IMR-90 (cell line): ENCODE measurements around the gene PABPC1L2B. TPM values are rescaled to one million over a fixed set of nuclear protein-coding genes. Genes with fewer than 3 reads are reported as not detected.

Experiments used
- ATAC-seq: fragments of 200-7000 bp; cut with Tn5 transposase; 2 replicates; pipeline ENCODE4 v1.9.1; 2020; ENCODE audit warnings: low read depth, mild to moderate bottlenecking, moderate library complexity
- BruUV-seq: library from RNA; stranded (reverse); fragments of 400-500 nt; replicated peaks from 2 replicates; lab custom pipeline; 2021; lab: Mats Ljungman, UMichigan
- CTCF ChIA-PET: fragments of 300-600 bp; formaldehyde crosslinking; extraction: SDS; loops from one replicate; lab custom pipeline; 2021; ENCODE audit warnings: antibody characterized with exemption; lab: Yijun Ruan, JAX
- POLR2A ChIA-PET: fragments of 300-600 bp; sonication (Branson Sonifier 250); formaldehyde crosslinking; loops from one replicate; lab custom pipeline; 2022; ENCODE audit warnings: antibody characterized with exemption; ENCODE audit not compliant: unreplicated experiment; lab: Charles Lee
- DNase-seq: peaks from one replicate; pipeline ENCODE4 v3.0.0; 2013
- H2AFZ ChIP-seq: replicated peaks from 2 replicates; pipeline ENCODE3; 2013; ENCODE audit warnings: low read length, mild to moderate bottlenecking; ENCODE audit not compliant: poor library complexity
- H2AK5ac ChIP-seq: 2 replicates; pipeline ENCODE4 v1.6.1; 2013; ENCODE audit warnings: low read depth, low read length, inconsistent platforms
- H2AK9ac ChIP-seq: replicated peaks from 2 replicates; pipeline ENCODE3; 2013; ENCODE audit warnings: mild to moderate bottlenecking, low read depth, low read length, moderate library complexity; ENCODE audit not compliant: poor library complexity
- H2BK120ac ChIP-seq: 2 replicates; pipeline ENCODE4 v1.6.1; 2013; ENCODE audit warnings: low read depth, low read length, inconsistent platforms
- H2BK15ac ChIP-seq: 3 replicates; pipeline ENCODE4 v1.6.1; 2013; ENCODE audit warnings: low read depth, low read length, inconsistent platforms
- H2BK20ac ChIP-seq: 2 replicates; pipeline ENCODE4 v1.6.1; 2013; ENCODE audit warnings: low read depth, mild to moderate bottlenecking, inconsistent platforms, low read length, moderate library complexity
- H2BK5ac ChIP-seq: 2 replicates; pipeline ENCODE4 v1.6.1; 2013; ENCODE audit warnings: mild to moderate bottlenecking, low read depth, low read length, inconsistent platforms; ENCODE audit not compliant: poor library complexity, severe bottlenecking
- H3K14ac ChIP-seq: replicated peaks from 2 replicates; pipeline ENCODE4 v1.6.1; 2013; ENCODE audit warnings: low read depth, low read length, inconsistent platforms
- H3K18ac ChIP-seq: 2 replicates; pipeline ENCODE4 v1.6.1; 2013; ENCODE audit warnings: low read depth, low read length, control low read depth
- H3K23ac ChIP-seq: 2 replicates; pipeline ENCODE4 v1.6.1; 2013; ENCODE audit warnings: low read depth, low read length, inconsistent platforms
- H3K27ac ChIP-seq: 2 replicates; pipeline ENCODE4 v1.5.1; 2013; ENCODE audit warnings: mild to moderate bottlenecking, control low read depth, low read length; ENCODE audit not compliant: insufficient read depth
- H3K27me3 ChIP-seq: 2 replicates; pipeline ENCODE4 v1.6.1; 2013; ENCODE audit warnings: low read length; ENCODE audit not compliant: control insufficient read depth, insufficient read depth
- H3K36me3 ChIP-seq: 2 replicates; pipeline ENCODE4 v1.6.1; 2013; ENCODE audit warnings: low read length, mixed read lengths; ENCODE audit not compliant: control insufficient read depth, insufficient read depth
- H3K4ac ChIP-seq: 2 replicates; pipeline ENCODE4 v1.6.1; 2013; ENCODE audit warnings: low read depth, low read length, inconsistent platforms
- H3K4me1 ChIP-seq: 2 replicates; pipeline ENCODE4 v1.6.1; 2013; ENCODE audit warnings: low read length, mixed read lengths; ENCODE audit not compliant: control insufficient read depth, insufficient read depth
- H3K4me2 ChIP-seq: 2 replicates; pipeline ENCODE4 v1.6.1; 2013; ENCODE audit warnings: low read depth, mild to moderate bottlenecking, control low read depth, low read length, moderate library complexity
- H3K4me3 ChIP-seq: 2 replicates; pipeline ENCODE4 v1.5.1; 2013; ENCODE audit warnings: low read depth, mild to moderate bottlenecking, control low read depth, low read length, moderate library complexity; ENCODE audit not compliant: insufficient read depth
- H3K56ac ChIP-seq: 2 replicates; pipeline ENCODE4 v1.6.1; 2013; ENCODE audit warnings: low read length, inconsistent platforms; ENCODE audit not compliant: insufficient read depth; ENCODE audit errors: extremely low read depth
- H3K79me1 ChIP-seq, 2 experiments: 2 replicates each; pipeline ENCODE4 v1.6.1; 2013; ENCODE audit warnings: low read length in 2 of 2, inconsistent platforms in 1 of 2, low read depth in 1 of 2
- H3K9ac ChIP-seq: 2 replicates; pipeline ENCODE4 v1.6.1; 2013; ENCODE audit warnings: low read depth, low read length, control low read depth
- H3K9me1 ChIP-seq: 2 replicates; pipeline ENCODE4 v1.6.1; 2013; ENCODE audit warnings: low read length, inconsistent platforms; ENCODE audit not compliant: insufficient read depth
- H3K9me3 ChIP-seq: 2 replicates; pipeline ENCODE4 v1.6.1; 2013; ENCODE audit warnings: low read length; ENCODE audit not compliant: control insufficient read depth, insufficient read depth
- H4K20me1 ChIP-seq: 2 replicates; pipeline ENCODE4 v1.6.1; 2013; ENCODE audit warnings: low read length, inconsistent platforms; ENCODE audit not compliant: insufficient read depth
- H4K5ac ChIP-seq: 2 replicates; pipeline ENCODE4 v1.6.1; 2013; ENCODE audit warnings: mild to moderate bottlenecking, low read depth, low read length, control low read depth
- H4K8ac ChIP-seq, 2 experiments: 2 replicates each; pipeline ENCODE4 v1.6.1; 2013; ENCODE audit warnings: low read depth in 2 of 2, low read length in 2 of 2, control low read depth in 1 of 2, inconsistent platforms in 1 of 2
- H4K91ac ChIP-seq: 2 replicates; pipeline ENCODE4 v1.6.1; 2013; ENCODE audit warnings: low read depth, low read length, inconsistent platforms; ENCODE audit not compliant: insufficient read depth
- BHLHE40 ChIP-seq: fragments of 150-350 bp; IDR thresholded peaks from 2 replicates; pipeline ENCODE4 v1.6.1; 2016; ENCODE audit warnings: mild to moderate bottlenecking, low read depth, low read length
- CEBPB ChIP-seq: IDR thresholded peaks from 2 replicates; pipeline ENCODE4 v1.6.1; 2012; ENCODE audit warnings: low read depth, low read length, improper control_type of control experiment
- CTCF ChIP-seq: conservative IDR thresholded peaks from 2 replicates; pipeline ENCODE4 v1.5.1; 2012; ENCODE audit warnings: mild to moderate bottlenecking, low read depth, low read length, improper control_type of control experiment
- FOS ChIP-seq: fragments of 150-350 bp; IDR thresholded peaks from 2 replicates; pipeline ENCODE4 v1.6.1; 2016; ENCODE audit warnings: low read depth, low read length
- MAZ ChIP-seq: IDR thresholded peaks from 2 replicates; pipeline ENCODE4 v1.6.1; 2012; ENCODE audit warnings: low read depth, mild to moderate bottlenecking, low read length, improper control_type of control experiment, moderate library complexity, borderline replicate concordance
- MXI1 ChIP-seq: IDR thresholded peaks from 2 replicates; pipeline ENCODE4 v1.6.1; 2012; ENCODE audit warnings: low read depth, mild to moderate bottlenecking, low read length, moderate library complexity, borderline replicate concordance
- NFE2L2 ChIP-seq: fragments of 150-350 bp; IDR thresholded peaks from 2 replicates; pipeline ENCODE4 v1.6.1; 2016; ENCODE audit warnings: low read depth, mild to moderate bottlenecking, low read length
- RAD21 ChIP-seq: IDR thresholded peaks from 2 replicates; pipeline ENCODE4 v1.6.1; 2012; ENCODE audit warnings: low read length, improper control_type of control experiment
- RCOR1 ChIP-seq: IDR thresholded peaks from 2 replicates; pipeline ENCODE4 v1.6.1; 2012; ENCODE audit warnings: mild to moderate bottlenecking, low read length, improper control_type of control experiment; ENCODE audit not compliant: insufficient replicate concordance
- RFX5 ChIP-seq: IDR thresholded peaks from 2 replicates; pipeline ENCODE4 v1.8.0; 2012; ENCODE audit warnings: low read depth, mild to moderate bottlenecking, low read length, moderate library complexity
- SMC3 ChIP-seq: fragments of 150-350 bp; IDR thresholded peaks from 2 replicates; pipeline ENCODE4 v1.6.1; 2016; ENCODE audit warnings: low read depth, mild to moderate bottlenecking, antibody characterized with exemption, low read length, moderate library complexity
- USF2 ChIP-seq: fragments of 150-350 bp; IDR thresholded peaks from 2 replicates; pipeline ENCODE4 v1.6.1; 2017; ENCODE audit warnings: mild to moderate bottlenecking, antibody characterized with exemption, low read length, low read depth
- WGBS, 2 experiments: methylation state at CpG; one replicate each; pipeline versions ENCODE4 v1.1.5 to v1.1.7; 2013; ENCODE audit warnings: missing lambda C conversion rate in 2 of 2; ENCODE audit not compliant: insufficient read length in 1 of 2; ENCODE audit errors: extremely low coverage in 2 of 2; 5-methylcytosine and 5-hydroxymethylcytosine counted together
- dilution Hi-C: fragments of 300-500 bp; cut with HindIII; formaldehyde crosslinking; loops from one replicate; pipeline ENCODE4 v1.14.3; 2018; ENCODE audit warnings: low sequenced_read_pairs; ENCODE audit not compliant: unreplicated experiment
- in situ Hi-C: fragments of 300-500 bp; cut with MboI; formaldehyde crosslinking; loops from 3 replicates; pipeline ENCODE4 v1.14.3; 2019; ENCODE audit warnings: low sequenced_read_pairs, inconsistent platforms, mixed read lengths
- intact Hi-C: fragments of 100-400 bp; cut with micrococcal nuclease; formaldehyde crosslinking; loops from 2 replicates; pipeline ENCODE4 v1.10.0; 2022
- polyA plus RNA-seq, 3 experiments: library from polyadenylated mRNA; depleted of rRNA; stranded (reverse); fragments of >200 nt; gene quantifications; 2 replicates each; pipeline ENCODE4 v1.2.3, GENCODE V29; 2012; ENCODE audit warnings: low replicate concordance in 1 of 3
- total RNA-seq: library from RNA; depleted of rRNA; stranded (reverse); fragments of >200 nt; gene quantifications from 2 replicates; pipeline ENCODE4 v1.2.3, GENCODE V29; 2012

The PABPC1L2B gene
- total and polyA plus RNA-seq, 2 of the 4 experiments (the other 2 are of a cell fraction), result not detected

- dilution Hi-C loops, result no loop called here
Observed at GRCh38 chrX:73028876-73029275, 26.1 kb downstream of the PABPC1L2B start.

More at GRCh38 chrX:73028876-73029275, 26.1 kb downstream of the PABPC1L2B start:
- H3K18ac ChIP-seq, result no peak overlapping the region
- H3K27ac ChIP-seq, result no peak overlapping the region
- H2BK5ac ChIP-seq, result no peak overlapping the region
- H3K23ac ChIP-seq, result no peak overlapping the region
- no peak overlapping the region for H2BK20ac ChIP-seq
- H3K79me1 ChIP-seq, result no peaks in the 10 kb centered on the region
- H3K4me1 ChIP-seq, result no peaks in the 10 kb centered on the region
- H2AFZ ChIP-seq, result no peak overlapping the region
- H3K4me2 ChIP-seq, result no peak overlapping the region
- WGBS, 2 experiments, result no CpG with 5 or more reads among the region's 1 CpG
- H4K5ac ChIP-seq, result no peak overlapping the region
- no peak overlapping the region for H2AK9ac ChIP-seq
- no peaks in the 10 kb centered on the region for H3K36me3 ChIP-seq
- H4K20me1 ChIP-seq, result no peaks in the 10 kb centered on the region
- no peak for ATAC-seq
- no peak overlapping the region for H3K4me3 ChIP-seq
- POLR2A ChIA-PET, result no interaction called here
- in situ Hi-C loops, result no loop called here
- no peak overlapping the region for H2BK15ac ChIP-seq
- no peak for DNase-seq
- no peaks in the 10 kb centered on the region for H3K9me1 ChIP-seq
- intact Hi-C loops, result no loop called here
- no peak overlapping the region for H3K9ac ChIP-seq
- peaks cover 9% of the 10 kb centered on the region; the same call in 1 of the 2 replicates for H3K9me3 ChIP-seq
- H3K27me3 ChIP-seq, result no peaks in the 10 kb centered on the region
- no peak overlapping the region for H2BK120ac ChIP-seq
- no peak overlapping the region for H3K14ac ChIP-seq
- H3K56ac ChIP-seq, result no peak overlapping the region
- no peak overlapping the region for H4K8ac ChIP-seq
- CTCF ChIA-PET, result no interaction called here
- BruUV-seq, result no TSS peak
- TF ChIP-seq FOS, result no peak
- TF ChIP-seq BHLHE40, result no peak
- no peak for TF ChIP-seq CEBPB
- TF ChIP-seq RAD21, result no peak
- TF ChIP-seq MXI1, result no peak
- no peak for TF ChIP-seq SMC3
- TF ChIP-seq MAZ, result no peak
- TF ChIP-seq RFX5, result no peak
- no peak for TF ChIP-seq CTCF
- no peak for TF ChIP-seq USF2
- TF ChIP-seq RCOR1, result no peak
- no peak for TF ChIP-seq NFE2L2
- no peak overlapping the region for H2AK5ac ChIP-seq
- no peak overlapping the region for H3K4ac ChIP-seq
- no peak overlapping the region for H4K91ac ChIP-seq
